Esophagus muscularis mucosa (tissue), 3 donors: ENCODE measurements around the gene DCAF6.

Source experiments
- POLR2AphosphoS5 ChIP-seq, 2 donors: sonication (generic); formaldehyde crosslinking; IDR thresholded peaks; one replicate each; pipeline ENCODE4 v1.6.1; 2017; ENCODE audit warnings: antibody characterized with exemption in 2 of 2
- TF ChIP-seq, protein P1 (sequence below), 3 experiments: fragments of 200-600 bp in 2 of 3; fragments of 450-650 bp in 1 of 3; sonication (generic) in 2 of 3; IDR thresholded peaks; one replicate each; pipeline ENCODE4 v1.5.1; 2017 to 2019; ENCODE audit warnings: antibody characterized with exemption in 3 of 3, mild to moderate bottlenecking in 2 of 3, moderate library complexity in 1 of 3

DNA sequence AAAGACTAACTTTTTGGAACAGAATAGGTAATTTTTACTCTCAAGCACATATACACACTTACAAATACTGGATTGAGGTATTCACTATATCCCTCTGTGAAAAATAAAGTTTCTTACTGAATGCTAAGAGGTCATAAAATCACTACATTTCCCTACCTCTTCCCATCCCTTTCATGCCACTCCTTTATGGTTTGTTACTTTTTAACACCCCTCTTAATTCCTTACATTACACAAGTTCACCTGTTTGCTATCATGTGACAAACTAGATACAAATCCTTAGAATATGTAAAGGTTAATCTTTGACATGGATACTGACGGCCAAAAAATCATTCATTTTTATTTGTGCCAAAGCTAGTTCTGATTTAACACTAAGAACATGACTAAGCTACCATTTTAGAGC, 6.8 kb upstream of the DCAF6 start:
- TF ChIP-seq, protein P1, sequence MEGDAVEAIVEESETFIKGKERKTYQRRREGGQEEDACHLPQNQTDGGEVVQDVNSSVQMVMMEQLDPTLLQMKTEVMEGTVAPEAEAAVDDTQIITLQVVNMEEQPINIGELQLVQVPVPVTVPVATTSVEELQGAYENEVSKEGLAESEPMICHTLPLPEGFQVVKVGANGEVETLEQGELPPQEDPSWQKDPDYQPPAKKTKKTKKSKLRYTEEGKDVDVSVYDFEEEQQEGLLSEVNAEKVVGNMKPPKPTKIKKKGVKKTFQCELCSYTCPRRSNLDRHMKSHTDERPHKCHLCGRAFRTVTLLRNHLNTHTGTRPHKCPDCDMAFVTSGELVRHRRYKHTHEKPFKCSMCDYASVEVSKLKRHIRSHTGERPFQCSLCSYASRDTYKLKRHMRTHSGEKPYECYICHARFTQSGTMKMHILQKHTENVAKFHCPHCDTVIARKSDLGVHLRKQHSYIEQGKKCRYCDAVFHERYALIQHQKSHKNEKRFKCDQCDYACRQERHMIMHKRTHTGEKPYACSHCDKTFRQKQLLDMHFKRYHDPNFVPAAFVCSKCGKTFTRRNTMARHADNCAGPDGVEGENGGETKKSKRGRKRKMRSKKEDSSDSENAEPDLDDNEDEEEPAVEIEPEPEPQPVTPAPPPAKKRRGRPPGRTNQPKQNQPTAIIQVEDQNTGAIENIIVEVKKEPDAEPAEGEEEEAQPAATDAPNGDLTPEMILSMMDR (IDR thresholded peaks at IDR 0.05) = no peak
- TF ChIP-seq POLR2AphosphoS5 (IDR thresholded peaks at IDR 0.05) = no peak
